HEK293T (cell line): ENCODE data around the gene CCDC70.

Experiments
- CTCF ChIA-PET: fragments of 350-600 bp; formaldehyde crosslinking; extraction: SDS; loops from one replicate; lab custom pipeline; 2021; ENCODE audit warnings: antibody characterized with exemption, inconsistent platforms; lab: Yijun Ruan, JAX
- POLR2A ChIA-PET: fragments of 350-600 bp; formaldehyde crosslinking; extraction: SDS; loops from one replicate; lab custom pipeline; 2020; ENCODE audit warnings: antibody characterized with exemption, inconsistent platforms; lab: Yijun Ruan, JAX
- DNase-seq: peaks from one replicate; pipeline ENCODE4 v3.0.0; 2012; ENCODE audit warnings: mixed read lengths; ENCODE audit errors: extremely low spot score
- ARNT ChIP-seq: fragments of 450-650 bp; IDR thresholded peaks from 2 replicates; pipeline ENCODE4 v1.6.1; 2017; ENCODE audit warnings: mild to moderate bottlenecking
- BHLHE40 ChIP-seq: fragments of 450-650 bp; IDR thresholded peaks from 2 replicates; pipeline ENCODE4 v1.6.1; 2016; ENCODE audit warnings: mild to moderate bottlenecking, moderate library complexity, borderline replicate concordance
- CTBP1 ChIP-seq: fragments of 450-650 bp; IDR thresholded peaks from 2 replicates; pipeline ENCODE4 v1.6.1; 2016; ENCODE audit warnings: borderline replicate concordance
- ELF4 ChIP-seq: fragments of 450-650 bp; IDR thresholded peaks from 2 replicates; pipeline ENCODE4 v1.6.1; 2017; ENCODE audit warnings: antibody characterized with exemption
- FOXA1 ChIP-seq: fragments of 450-650 bp; IDR thresholded peaks from 2 replicates; pipeline ENCODE4 v1.6.1; 2016; ENCODE audit warnings: mild to moderate bottlenecking
- FOXK2 ChIP-seq: fragments of 450-650 bp; IDR thresholded peaks from 2 replicates; pipeline ENCODE4 v1.6.1; 2016; ENCODE audit warnings: mild to moderate bottlenecking
- FOXM1 ChIP-seq: fragments of 450-650 bp; IDR thresholded peaks from 2 replicates; pipeline ENCODE4 v1.6.1; 2017; ENCODE audit warnings: mild to moderate bottlenecking, borderline replicate concordance
- HDGF ChIP-seq: fragments of 450-650 bp; IDR thresholded peaks from 2 replicates; pipeline ENCODE4 v1.6.1; 2017; ENCODE audit warnings: antibody characterized with exemption, borderline replicate concordance
- L3MBTL2 ChIP-seq: fragments of 450-650 bp; conservative IDR thresholded peaks from 2 replicates; pipeline ENCODE4 v1.6.1; 2016; ENCODE audit warnings: mild to moderate bottlenecking
- LEF1 ChIP-seq: fragments of 450-650 bp; IDR thresholded peaks from 2 replicates; pipeline ENCODE4 v1.6.1; 2017; ENCODE audit warnings: mild to moderate bottlenecking, borderline replicate concordance
- NFRKB ChIP-seq: fragments of 450-650 bp; IDR thresholded peaks from 2 replicates; pipeline ENCODE4 v1.6.1; 2016; ENCODE audit warnings: mild to moderate bottlenecking, moderate library complexity
- PKNOX1 ChIP-seq: fragments of 450-650 bp; IDR thresholded peaks from 2 replicates; pipeline ENCODE4 v1.6.1; 2016
- SP1 ChIP-seq: fragments of 450-650 bp; IDR thresholded peaks from 2 replicates; pipeline ENCODE4 v1.6.1; 2017
- SUZ12 ChIP-seq: fragments of 450-650 bp; IDR thresholded peaks from 2 replicates; pipeline ENCODE4 v1.6.1; 2016; ENCODE audit warnings: mild to moderate bottlenecking
- TARDBP ChIP-seq: fragments of 450-650 bp; IDR thresholded peaks from 2 replicates; pipeline ENCODE4 v1.6.1; 2016
- ZNF384 ChIP-seq: fragments of 450-650 bp; IDR thresholded peaks from 2 replicates; pipeline ENCODE4 v1.6.1; 2016

CCDC70 gene

GRCh38 chr13:51834581-51835171 is 27.1 kb upstream of the CCDC70 start:
- TF ChIP-seq SP1 (no peak), FOXM1 (no peak), L3MBTL2 (no peak), ELF4 (no peak), PKNOX1 (no peak), NFRKB (no peak), CTBP1 (no peak), LEF1 (no peak), FOXK2 (no peak), FOXA1 (no peak), ZNF384 (no peak), BHLHE40 (no peak), TARDBP (no peak)
- POLR2A ChIA-PET: no interaction called here
- no peak for DNase-seq
- CTCF ChIA-PET: interaction anchor here (1.2 to 2.0 kb wide), 2 partner anchors 14 to 19 kb away, joined by 3 to 5 read pairs; no protein-coding TSS in a partner anchor

GRCh38 chr13:51837016-51837415 is 24.8 kb upstream of the CCDC70 start:
- CTCF ChIA-PET: no interaction called here
- TF ChIP-seq ELF4: no peak
- TF ChIP-seq TARDBP: no peak
- no peak for TF ChIP-seq ARNT
- no peak for TF ChIP-seq FOXM1
- no peak for TF ChIP-seq PKNOX1
- TF ChIP-seq SUZ12: no peak
- no peak for TF ChIP-seq FOXA1
- TF ChIP-seq NFRKB: no peak
- no peak for TF ChIP-seq ZNF384
- TF ChIP-seq SP1: no peak
- no peak for TF ChIP-seq HDGF
- TF ChIP-seq CTBP1: no peak
- no peak for TF ChIP-seq L3MBTL2
- TF ChIP-seq BHLHE40: no peak
- TF ChIP-seq FOXK2: no peak
- TF ChIP-seq LEF1: no peak
- POLR2A ChIA-PET: no interaction called here
- no peak for DNase-seq

GRCh38 chr13:51838240-51838846 is 23.4 kb upstream of the CCDC70 start:
- DNase-seq: no peak
- TF ChIP-seq HDGF (no peak), NFRKB (no peak), FOXM1 (no peak), ZNF384 (no peak), SUZ12 (no peak), BHLHE40 (no peak), FOXK2 (no peak), TARDBP (no peak), CTBP1 (no peak), ARNT (no peak), PKNOX1 (no peak)
- POLR2A ChIA-PET: no interaction called here
- CTCF ChIA-PET: interaction anchor here (0.6 to 1.8 kb wide), 2 partner anchors 23 to 365 kb away, joined by 3 to 5 read pairs; no protein-coding TSS in a partner anchor

- TF ChIP-seq ARNT (no peak), NFRKB (no peak), ELF4 (no peak), LEF1 (no peak), CTBP1 (no peak), TARDBP (no peak), SUZ12 (no peak), BHLHE40 (no peak), FOXK2 (no peak), SP1 (no peak), FOXA1 (no peak), PKNOX1 (no peak), L3MBTL2 (no peak), HDGF (no peak), ZNF384 (no peak), FOXM1 (no peak)
- DNase-seq: no peak
- ChIA-PET POLR2A (no interaction called here), CTCF (no interaction called here)
Measured at GRCh38 chr13:51839711-51840540, 21.8 kb upstream of the CCDC70 start.

GRCh38 chr13:51840917-51841316 is 20.9 kb upstream of the CCDC70 start:
- POLR2A ChIA-PET: no interaction called here

More at GRCh38 chr13:51840917-51841316, 20.9 kb upstream of the CCDC70 start:
- CTCF ChIA-PET: no interaction called here
- no peak for DNase-seq
- TF ChIP-seq HDGF: no peak
- no peak for TF ChIP-seq FOXM1
- no peak for TF ChIP-seq ELF4
- TF ChIP-seq FOXK2: no peak
- no peak for TF ChIP-seq NFRKB
- no peak for TF ChIP-seq LEF1
- no peak for TF ChIP-seq SP1
- no peak for TF ChIP-seq SUZ12
- TF ChIP-seq TARDBP: no peak
